HEK293T (cell line): ENCODE results near the gene HIGD2A.
"Not testable (repeated sequence)": the region's sequence is repeated elsewhere in the genome, so short reads cannot be mapped to it uniquely, and the experiment has no call there.

ENCODE experiments used
- CTCF ChIA-PET: fragments of 350-600 bp; formaldehyde crosslinking; extraction: SDS; loops from one replicate; lab custom pipeline; 2021; ENCODE audit warnings: antibody characterized with exemption, inconsistent platforms; lab: Yijun Ruan, JAX
- POLR2A ChIA-PET: fragments of 350-600 bp; formaldehyde crosslinking; extraction: SDS; loops from one replicate; lab custom pipeline; 2020; ENCODE audit warnings: antibody characterized with exemption, inconsistent platforms; lab: Yijun Ruan, JAX
- DNase-seq: peaks from one replicate; pipeline ENCODE4 v3.0.0; 2012; ENCODE audit warnings: mixed read lengths; ENCODE audit errors: extremely low spot score
- ARNT ChIP-seq: fragments of 450-650 bp; IDR thresholded peaks from 2 replicates; pipeline ENCODE4 v1.6.1; 2017; ENCODE audit warnings: mild to moderate bottlenecking
- BHLHE40 ChIP-seq: fragments of 450-650 bp; IDR thresholded peaks from 2 replicates; pipeline ENCODE4 v1.6.1; 2016; ENCODE audit warnings: mild to moderate bottlenecking, moderate library complexity, borderline replicate concordance
- CTBP1 ChIP-seq: fragments of 450-650 bp; IDR thresholded peaks from 2 replicates; pipeline ENCODE4 v1.6.1; 2016; ENCODE audit warnings: borderline replicate concordance
- ELF4 ChIP-seq: fragments of 450-650 bp; IDR thresholded peaks from 2 replicates; pipeline ENCODE4 v1.6.1; 2017; ENCODE audit warnings: antibody characterized with exemption
- FOXA1 ChIP-seq: fragments of 450-650 bp; IDR thresholded peaks from 2 replicates; pipeline ENCODE4 v1.6.1; 2016; ENCODE audit warnings: mild to moderate bottlenecking
- FOXK2 ChIP-seq: fragments of 450-650 bp; IDR thresholded peaks from 2 replicates; pipeline ENCODE4 v1.6.1; 2016; ENCODE audit warnings: mild to moderate bottlenecking
- FOXM1 ChIP-seq: fragments of 450-650 bp; IDR thresholded peaks from 2 replicates; pipeline ENCODE4 v1.6.1; 2017; ENCODE audit warnings: mild to moderate bottlenecking, borderline replicate concordance
- HDGF ChIP-seq: fragments of 450-650 bp; IDR thresholded peaks from 2 replicates; pipeline ENCODE4 v1.6.1; 2017; ENCODE audit warnings: antibody characterized with exemption, borderline replicate concordance
- L3MBTL2 ChIP-seq: fragments of 450-650 bp; conservative IDR thresholded peaks from 2 replicates; pipeline ENCODE4 v1.6.1; 2016; ENCODE audit warnings: mild to moderate bottlenecking
- LEF1 ChIP-seq: fragments of 450-650 bp; IDR thresholded peaks from 2 replicates; pipeline ENCODE4 v1.6.1; 2017; ENCODE audit warnings: mild to moderate bottlenecking, borderline replicate concordance
- NFRKB ChIP-seq: fragments of 450-650 bp; IDR thresholded peaks from 2 replicates; pipeline ENCODE4 v1.6.1; 2016; ENCODE audit warnings: mild to moderate bottlenecking, moderate library complexity
- PKNOX1 ChIP-seq: fragments of 450-650 bp; IDR thresholded peaks from 2 replicates; pipeline ENCODE4 v1.6.1; 2016
- SP1 ChIP-seq: fragments of 450-650 bp; IDR thresholded peaks from 2 replicates; pipeline ENCODE4 v1.6.1; 2017
- SUZ12 ChIP-seq: fragments of 450-650 bp; IDR thresholded peaks from 2 replicates; pipeline ENCODE4 v1.6.1; 2016; ENCODE audit warnings: mild to moderate bottlenecking
- TARDBP ChIP-seq: fragments of 450-650 bp; IDR thresholded peaks from 2 replicates; pipeline ENCODE4 v1.6.1; 2016
- ZNF384 ChIP-seq: fragments of 450-650 bp; IDR thresholded peaks from 2 replicates; pipeline ENCODE4 v1.6.1; 2016

The HIGD2A gene

GRCh38 chr5:176406436-176407052, 18.0 kb downstream of the HIGD2A start:
- no peak for TF ChIP-seq PKNOX1
- TF ChIP-seq ARNT: no peak
- TF ChIP-seq ELF4: no peak
- no peak for TF ChIP-seq ZNF384
- TF ChIP-seq CTBP1: no peak
- TF ChIP-seq NFRKB: no peak
- TF ChIP-seq SP1: no peak
- TF ChIP-seq HDGF: no peak
- TF ChIP-seq TARDBP: no peak
- TF ChIP-seq BHLHE40: no peak
- TF ChIP-seq SUZ12: no peak
- no peak for TF ChIP-seq FOXA1
- no peak for TF ChIP-seq L3MBTL2
- TF ChIP-seq LEF1: no peak
- ChIA-PET POLR2A (interaction anchor here (1.0 kb wide), 1 partner anchor 18 kb away, joined by 3 read pairs; the partner anchor contains the start of genes HIGD2A and NOP16), CTCF (no interaction called here)
- no peak for DNase-seq

GRCh38 chr5:176407456-176408251, 19.1 kb downstream of the HIGD2A start:
- CTCF ChIA-PET: no interaction called here
- TF ChIP-seq ELF4 (no peak), FOXK2 (no peak), SUZ12 (no peak), ZNF384 (no peak), CTBP1 (no peak), ARNT (no peak), BHLHE40 (no peak), SP1 (no peak), PKNOX1 (no peak), NFRKB (no peak), LEF1 (no peak), L3MBTL2 (no peak), FOXM1 (no peak), HDGF (no peak), FOXA1 (no peak), TARDBP (no peak)
- POLR2A ChIA-PET: interaction anchor here (0.7 kb wide), 1 partner anchor 40 kb away, joined by 3 read pairs; the partner anchor contains the start of gene FAF2
- no peak for DNase-seq

GRCh38 chr5:176408252-176408573, 19.7 kb downstream of the HIGD2A start:
- POLR2A ChIA-PET, DNase-seq, CTCF ChIA-PET: not testable (repeated sequence)

- TF ChIP-seq FOXA1 (no peak), HDGF (no peak), CTBP1 (no peak), L3MBTL2 (no peak), FOXK2 (no peak), NFRKB (no peak), LEF1 (no peak)
- CTCF ChIA-PET: interaction anchor here (0.6 to 0.7 kb wide), 2 partner anchors 32 to 1803 kb away, joined by 3 read pairs; no protein-coding TSS in a partner anchor
- no peak for DNase-seq
- POLR2A ChIA-PET: no interaction called here
Measured at GRCh38 chr5:176408590-176408989, 20.0 kb downstream of the HIGD2A start.

DNA sequence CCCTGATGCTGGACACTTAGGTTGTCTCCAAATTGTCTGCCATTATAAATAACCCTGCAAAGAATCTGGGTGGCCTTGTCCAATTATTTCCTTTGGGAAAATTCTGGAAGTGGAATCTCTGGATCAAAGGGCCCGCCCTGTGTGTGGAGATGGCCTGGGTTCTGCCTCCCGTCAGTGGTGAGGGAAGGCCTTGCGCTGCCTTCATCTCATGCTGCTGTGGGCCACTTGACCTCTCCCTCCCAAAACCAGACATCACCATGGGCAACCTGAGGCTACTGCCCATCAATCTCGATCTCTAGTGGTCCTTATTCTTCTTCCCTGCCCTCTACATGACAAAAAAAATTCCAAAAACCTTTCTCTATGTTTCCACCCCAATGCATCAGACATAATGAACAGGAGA, 21.2 kb downstream of the HIGD2A start:
- CTCF ChIA-PET: interaction anchor here (0.6 kb wide), 1 partner anchor 132 kb away, joined by 3 read pairs; no protein-coding TSS in a partner anchor
- DNase-seq: no peak
- POLR2A ChIA-PET: no interaction called here
- no peak for TF ChIP-seq L3MBTL2
- no peak for TF ChIP-seq LEF1
- no peak for TF ChIP-seq FOXM1
- TF ChIP-seq SUZ12: no peak
- TF ChIP-seq HDGF: no peak
- no peak for TF ChIP-seq FOXK2
- TF ChIP-seq BHLHE40: no peak
- TF ChIP-seq TARDBP: no peak
- no peak for TF ChIP-seq ZNF384
- no peak for TF ChIP-seq FOXA1
- no peak for TF ChIP-seq SP1
- no peak for TF ChIP-seq ELF4
- no peak for TF ChIP-seq ARNT
- no peak for TF ChIP-seq CTBP1
- no peak for TF ChIP-seq PKNOX1
- no peak for TF ChIP-seq NFRKB

DNA sequence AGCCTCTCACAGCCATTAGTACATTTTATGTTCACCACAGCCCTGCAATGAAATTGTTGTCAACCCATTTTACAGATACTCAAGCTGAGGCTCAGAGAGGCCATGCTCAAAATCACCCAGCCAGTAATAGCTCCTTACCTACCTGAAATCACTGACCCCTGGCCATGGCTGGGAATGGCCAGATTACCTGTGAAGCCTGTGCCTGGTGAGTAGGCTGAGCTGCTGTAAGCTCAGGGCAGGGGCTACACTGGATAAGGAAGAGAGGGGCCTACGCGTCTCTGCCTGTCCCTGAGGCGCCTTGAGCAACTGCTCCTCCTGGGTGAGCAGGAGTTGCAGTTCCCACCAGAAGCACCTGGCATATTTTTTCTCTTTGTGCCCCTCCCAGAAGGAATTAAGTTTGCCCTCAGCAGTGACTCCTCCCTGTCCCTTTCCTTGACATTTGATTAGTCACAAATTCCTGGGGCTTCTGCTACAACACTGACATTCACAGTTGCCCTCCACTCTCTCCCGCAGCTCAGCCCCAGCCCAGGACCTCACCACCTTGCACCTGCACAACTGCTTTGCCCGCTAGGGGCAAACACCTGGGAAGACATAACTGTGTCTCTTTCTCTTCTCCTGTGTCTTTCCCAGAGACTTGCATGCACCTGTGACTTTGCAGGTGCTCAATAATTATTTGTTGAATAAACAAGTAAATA, 22.1 kb downstream of the HIGD2A start:
- ChIA-PET CTCF (no interaction called here), POLR2A (no interaction called here)
- TF ChIP-seq SUZ12 (no peak), L3MBTL2 (no peak), BHLHE40 (no peak), ZNF384 (no peak), HDGF (no peak)
- no peak for DNase-seq
